NOMO-1 treated with DMSO at 0.1 percent for 48 hours (cell line): ENCODE data around the gene SCN1B.
"Not testable (repeated sequence)": the region's sequence is repeated elsewhere in the genome, so short reads cannot be mapped to it uniquely, and the experiment has no call there.

Source experiments
- DNase-seq: peaks from one replicate; lab custom pipeline; 2025; ENCODE audit not compliant: unreplicated experiment; lab: John Stamatoyannopoulos, UW

Gene SCN1B

DNA sequence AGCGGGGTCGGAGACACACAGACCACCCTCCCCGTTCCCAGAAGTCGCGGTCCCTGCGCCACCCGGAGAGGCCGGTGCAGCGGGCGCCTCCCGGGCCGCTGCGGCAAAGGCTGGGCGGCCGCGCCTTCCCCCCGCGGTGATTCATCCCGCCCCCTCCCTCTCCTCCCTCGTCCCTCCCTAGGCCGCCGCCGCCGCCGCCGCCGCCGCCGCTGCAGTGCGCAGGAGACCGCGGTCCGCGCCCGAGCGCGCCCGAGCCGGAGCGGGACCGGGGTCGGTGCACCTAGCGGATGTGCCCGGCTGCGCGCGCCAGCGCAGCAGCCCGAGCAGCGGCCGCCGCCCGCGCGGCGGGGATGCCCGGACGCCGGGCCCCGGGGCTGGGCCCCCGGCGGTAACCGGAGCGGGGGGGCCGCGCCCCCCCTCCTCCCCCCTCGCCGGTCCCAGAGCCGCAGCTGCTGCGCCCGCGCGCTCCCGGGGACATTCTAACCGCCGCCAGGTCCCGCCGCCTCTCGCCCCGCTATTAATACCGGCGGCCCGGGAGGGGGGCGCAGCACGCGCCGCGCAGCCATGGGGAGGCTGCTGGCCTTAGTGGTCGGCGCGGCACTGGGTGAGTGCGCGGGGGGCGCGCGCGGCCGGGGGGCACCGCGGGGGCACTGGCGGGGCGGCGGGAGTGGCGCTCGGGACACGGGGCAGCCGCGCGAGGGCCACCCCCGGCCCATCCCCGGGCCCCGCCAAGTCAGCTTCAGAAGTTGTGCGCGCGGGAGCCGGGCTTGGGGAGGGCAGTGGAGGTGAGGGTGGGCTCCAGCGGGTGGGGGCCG is at the start of gene SCN1B:
Gene SCN1B, plus strand, starts transcription at position 214 of the 815 bp plus-strand sequence. Its CDS starts 351 bp downstream, at position 565.
- peak; percentile 13 for DNase-seq

DNA sequence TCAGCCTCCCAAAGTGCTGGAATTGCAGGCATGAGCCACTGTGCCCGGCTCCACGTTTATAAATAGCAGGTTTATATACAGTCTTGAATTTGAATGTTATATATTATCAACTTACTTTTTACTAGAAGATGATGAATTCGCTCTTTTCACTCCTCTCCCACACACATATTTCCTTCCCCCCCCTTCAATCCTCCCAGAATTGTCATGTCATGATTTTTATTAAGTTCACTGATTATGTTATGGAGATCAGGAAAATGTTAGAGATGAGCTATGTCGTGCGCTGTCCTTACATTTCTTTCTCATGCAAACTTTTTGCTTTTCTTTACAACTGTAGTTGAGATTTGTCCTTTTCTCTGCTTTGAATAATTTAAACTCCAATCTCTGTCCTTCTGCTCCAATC is 48.0 kb upstream of the SCN1B start:
- no peak for DNase-seq

DNA sequence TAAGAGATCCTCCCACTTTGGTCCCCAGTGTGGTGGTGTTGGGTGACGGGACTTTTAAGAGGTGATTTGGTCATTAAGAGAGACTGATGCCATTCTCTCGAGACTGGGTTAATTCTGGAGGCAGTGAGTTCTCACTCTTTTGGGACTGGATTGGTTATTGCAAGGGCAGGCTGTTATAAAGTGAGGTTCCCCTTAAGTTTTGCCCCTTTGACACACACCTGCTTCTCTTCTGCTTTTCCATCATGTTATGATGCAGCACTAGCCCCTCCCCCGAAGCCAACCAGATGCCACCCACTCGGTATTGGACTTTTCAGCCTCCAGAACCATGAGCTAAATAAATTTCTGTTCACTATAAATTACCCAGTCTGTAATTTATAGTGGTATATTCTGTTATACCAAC is 46.5 kb upstream of the SCN1B start:
- DNase-seq: no peak

DNA sequence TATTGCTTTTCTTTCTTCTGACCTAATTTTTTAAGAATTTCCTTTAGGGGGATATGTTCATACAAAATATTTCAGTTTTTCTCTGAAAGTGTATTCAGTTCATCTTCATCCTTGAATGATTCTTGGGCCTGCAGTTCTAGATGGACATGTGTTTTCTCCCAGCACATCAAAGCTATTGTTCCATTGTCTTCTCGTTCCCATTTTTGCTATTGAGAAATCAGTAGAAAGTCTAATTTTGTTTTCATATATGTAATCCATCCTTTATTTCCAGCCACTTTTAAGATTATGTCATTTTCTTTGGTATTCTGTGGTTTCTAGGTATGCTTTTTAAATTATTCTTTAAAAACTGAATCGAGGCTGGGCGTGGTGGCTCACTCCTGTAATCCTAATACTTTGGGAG is 46.0 kb upstream of the SCN1B start:
- DNase-seq: no peak

DNA sequence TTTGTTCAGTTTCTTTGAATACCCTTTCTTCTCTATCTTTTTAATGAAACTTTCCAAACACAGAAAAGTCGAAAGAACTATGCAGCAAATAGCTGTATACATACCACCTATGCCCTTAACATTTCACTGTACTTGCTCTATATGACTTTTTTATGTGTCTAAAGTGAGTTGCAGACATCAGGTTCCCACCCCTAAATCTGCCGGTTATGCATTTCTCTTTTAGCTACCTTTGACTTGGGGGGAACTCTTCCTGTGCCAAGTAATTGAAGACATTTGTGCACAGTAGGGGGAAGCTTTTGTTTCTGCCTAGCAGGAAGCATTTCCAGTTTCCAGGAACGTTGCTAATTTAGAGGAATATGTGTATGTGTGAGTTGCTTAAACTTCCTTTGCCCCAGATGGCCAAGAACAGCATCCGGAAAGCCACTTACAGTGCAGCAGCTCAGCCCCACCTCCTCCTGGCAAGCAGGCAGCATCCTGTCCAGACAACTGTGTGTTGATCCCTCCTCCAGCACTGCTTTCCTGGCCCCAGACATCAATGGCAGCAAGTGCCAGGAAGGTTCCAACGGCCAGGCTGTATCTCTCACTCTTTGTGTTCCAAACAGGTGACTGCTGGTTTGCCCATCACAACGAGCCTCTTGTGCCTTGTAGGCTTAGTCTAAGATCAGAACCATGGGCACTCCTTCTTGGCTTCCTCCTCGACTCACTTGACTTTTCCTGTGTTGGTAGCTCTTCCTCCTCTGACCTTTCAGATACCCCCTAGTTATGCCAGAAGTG is 44.8 kb upstream of the SCN1B start:
- no peak for DNase-seq

GRCh38 chr19:34988119-34988518 is 42.2 kb upstream of the SCN1B start:
- DNase-seq: no peak

DNA sequence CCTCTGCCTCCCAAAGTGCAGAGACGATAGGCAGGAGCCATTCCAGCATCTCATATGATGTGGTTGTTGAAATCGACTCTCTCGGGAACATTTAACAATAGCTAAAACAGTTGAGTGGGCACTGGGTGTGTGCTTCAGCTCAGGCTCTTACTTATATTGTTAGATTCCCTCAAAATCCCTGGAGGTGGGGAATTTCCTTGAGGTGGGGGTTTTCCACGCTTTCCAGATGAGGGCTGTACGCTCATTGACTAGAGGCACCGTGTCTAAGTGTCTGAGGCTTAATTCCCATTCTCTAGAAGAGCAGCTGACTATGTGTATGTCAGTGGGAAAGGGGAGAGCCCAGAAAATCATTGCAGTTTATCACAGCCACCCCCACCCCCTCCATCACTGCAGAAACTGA is 41.0 kb upstream of the SCN1B start:
- DNase-seq: no peak

DNA sequence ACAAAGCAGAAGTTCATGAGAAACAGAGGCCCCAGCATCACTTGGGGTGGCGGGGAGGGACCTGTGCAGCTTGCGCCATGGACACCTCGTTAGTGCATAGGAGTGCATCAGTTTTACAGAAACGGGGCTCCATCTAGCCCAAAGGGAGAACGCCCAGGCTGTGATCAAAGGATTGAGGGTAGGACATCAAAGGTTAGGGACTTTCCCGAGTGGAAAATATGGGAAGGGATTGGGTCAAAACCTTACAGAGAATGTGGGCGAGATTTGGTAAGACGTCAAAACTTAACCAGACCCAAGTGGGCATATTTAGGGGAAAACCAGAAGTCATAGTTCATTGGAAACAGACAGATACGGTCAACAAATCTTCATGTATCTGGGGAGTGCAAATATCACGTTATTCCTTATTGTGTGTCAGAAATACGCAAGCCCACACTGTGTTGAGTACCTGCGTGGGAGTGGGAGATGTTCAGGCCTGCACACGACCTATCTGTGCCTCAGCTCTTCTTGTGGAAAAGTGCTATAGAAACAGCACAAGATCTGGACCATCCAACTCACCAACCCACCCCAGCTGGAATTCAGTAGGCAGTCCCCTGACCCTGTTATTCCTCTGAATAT is 39.6 kb upstream of the SCN1B start:
- DNase-seq: no peak

- no peak for DNase-seq
Observed at GRCh38 chr19:34991542-34992333, 38.5 kb upstream of the SCN1B start.

GRCh38 chr19:34992582-34992981 is 37.7 kb upstream of the SCN1B start:
- not testable (repeated sequence) for DNase-seq

GRCh38 chr19:34994286-34994642 is 36.0 kb upstream of the SCN1B start:
- DNase-seq: no peak

DNA sequence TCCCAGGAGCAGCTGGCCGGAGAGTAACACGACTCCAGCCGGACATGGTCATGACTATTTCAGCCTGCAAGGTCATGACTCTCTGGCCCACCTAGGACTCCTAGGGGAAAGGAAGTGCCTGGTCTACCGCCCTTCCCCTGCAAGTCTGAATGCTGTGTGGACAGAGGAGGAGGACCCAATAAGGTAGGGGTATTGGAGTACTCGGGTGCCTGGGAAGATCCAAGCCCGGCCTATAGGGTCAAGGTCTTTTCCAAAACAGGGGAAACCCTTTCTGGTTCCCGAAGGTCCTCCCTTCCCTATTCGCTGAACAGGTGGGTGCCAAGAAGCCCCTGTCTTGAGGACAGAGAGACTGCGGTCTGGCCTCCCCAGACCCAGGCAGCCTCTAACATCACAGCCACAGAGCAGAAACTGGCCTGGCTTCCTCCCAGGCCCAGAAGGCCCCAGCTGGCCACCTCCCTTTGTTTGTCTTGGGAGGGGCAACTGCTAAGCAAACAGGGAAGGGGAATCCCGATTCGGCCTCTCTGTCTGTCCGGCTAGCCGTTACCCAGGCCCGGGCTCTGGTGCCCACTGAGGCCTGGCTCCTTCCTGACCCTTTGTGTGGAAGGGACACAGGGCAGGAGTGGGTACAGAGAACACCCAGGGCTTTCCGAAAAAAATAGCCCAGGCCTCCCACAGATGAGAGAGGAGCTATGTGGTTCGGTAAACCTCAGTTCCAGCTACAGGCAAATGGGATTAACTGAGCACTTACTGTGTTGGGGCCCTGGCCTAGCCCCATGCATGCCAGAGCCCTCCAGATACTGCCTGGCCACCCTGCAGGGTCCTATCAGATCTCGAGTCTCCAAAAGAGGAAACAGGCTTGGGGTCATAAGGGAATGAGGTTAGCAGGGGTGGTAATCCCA is 35.4 kb upstream of the SCN1B start:
- DNase-seq: no peak

DNA sequence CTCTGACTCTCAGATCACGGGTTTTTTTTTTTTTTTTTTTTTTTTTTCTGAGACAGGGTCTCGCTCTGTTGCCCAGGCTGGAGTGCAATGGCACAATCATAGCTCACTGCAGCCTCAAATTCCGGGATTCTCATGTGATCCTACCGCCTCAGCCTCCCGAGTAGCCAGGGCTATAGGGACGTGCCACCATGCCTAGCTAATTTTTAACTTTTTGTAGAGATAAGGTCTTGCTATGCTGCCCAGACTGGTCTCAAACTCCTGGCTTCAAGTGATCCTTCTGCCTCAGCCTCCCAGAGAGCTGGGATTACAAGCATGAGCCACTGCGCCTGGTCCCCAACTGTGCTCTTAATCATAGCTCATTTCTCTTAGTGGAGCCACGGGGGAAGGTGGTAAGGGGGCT is 34.7 kb upstream of the SCN1B start:
- DNase-seq: no peak

- DNase-seq: no peak
Observed at GRCh38 chr19:34997071-34997617, 33.1 kb upstream of the SCN1B start.

- not testable (repeated sequence) for DNase-seq
Observed at GRCh38 chr19:34998224-34998623, 32.0 kb upstream of the SCN1B start.

GRCh38 chr19:34998777-34999497 is 31.3 kb upstream of the SCN1B start:
- no peak for DNase-seq

- peak; percentile 62 for DNase-seq
Observed at GRCh38 chr19:34999498-35000337, 30.6 kb upstream of the SCN1B start, which contains the start of gene GRAMD1A. Gene GRAMD1A, plus strand, starts transcription at chr19:35000323. Its CDS starts 156 bp downstream, at chr19:35000479.

DNA sequence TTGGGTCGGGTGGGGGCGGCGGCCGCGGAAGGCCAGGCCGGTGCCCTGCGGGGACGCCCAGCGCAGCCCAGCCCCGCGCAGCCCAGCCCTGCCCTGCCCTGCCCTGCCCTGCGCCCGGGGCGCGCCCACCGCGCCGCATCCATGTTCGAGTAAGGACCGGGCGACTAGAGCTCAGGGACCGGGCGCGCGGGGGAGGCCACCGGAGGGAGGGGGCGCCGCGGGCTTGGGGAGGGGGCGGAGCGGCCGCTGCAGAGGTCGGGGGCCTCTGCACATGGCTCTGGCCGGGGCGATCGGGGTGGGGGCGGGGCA is 30.0 kb upstream of the SCN1B start:
- no peak for DNase-seq
